GM12801 (cell line): Measurements from ENCODE around the gene FGF16.

ENCODE experiments used
- CTCF ChIP-seq: IDR thresholded peaks from one replicate; pipeline ENCODE4 v1.5.1; 2011; ENCODE audit warnings: control low read depth; ENCODE audit not compliant: insufficient read length; ENCODE audit errors: extremely low read depth

Gene FGF16

GRCh38 chrX:77502951-77503525, 55.8 kb downstream of the FGF16 start:
- TF ChIP-seq CTCF = no peak

GRCh38 chrX:77505227-77505626, 58.0 kb downstream of the FGF16 start:
- TF ChIP-seq CTCF = no peak
